ENCODE data around the gene PDK3. TPM values are rescaled to one million over a fixed set of nuclear protein-coding genes. Genes with fewer than 3 reads are reported as not detected.
A peak's percentile ranks its signal among the peaks of the same experiment; 100 is the strongest.

The PDK3 gene
- polyA plus RNA-seq, 3 donors, result 12.2 to 34.0 (median 32.6) TPM

DNA sequence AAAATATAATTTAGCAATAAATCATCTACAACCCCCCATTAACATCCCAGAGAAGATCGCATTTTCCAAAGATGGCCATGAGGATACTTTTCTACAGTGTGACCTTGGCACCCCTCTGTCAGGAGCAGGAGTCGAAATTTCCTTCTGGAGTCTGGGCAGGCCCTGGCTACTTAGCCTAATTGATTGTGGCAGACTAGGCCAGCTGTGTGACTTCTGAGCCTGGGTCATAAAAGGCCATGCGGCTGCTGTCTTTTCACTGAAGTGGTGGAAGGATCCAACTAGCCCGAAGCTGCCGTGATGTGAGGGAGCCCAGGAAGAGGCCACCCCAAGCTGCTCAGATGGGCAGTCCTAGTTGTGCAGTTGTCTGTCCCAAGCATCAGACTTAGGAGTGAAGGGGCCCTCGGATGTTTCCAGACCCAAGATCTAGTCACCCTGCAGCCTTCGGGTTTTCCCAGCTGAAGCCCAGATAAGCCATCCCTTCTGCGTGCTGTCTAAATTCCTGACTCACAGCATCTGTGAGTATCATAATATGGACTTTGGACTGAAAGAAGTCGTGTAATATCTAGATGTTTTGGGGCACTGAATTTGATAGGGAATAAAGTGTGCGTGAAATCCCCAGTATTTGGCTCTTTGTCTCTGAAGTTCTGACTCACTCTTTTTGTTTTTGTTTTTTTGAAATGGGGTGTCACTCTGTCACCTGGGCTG is 21.0 kb downstream of the PDK3 start:
- Mint-ChIP-seq H3K27me3 (ENCODE audit: low read depth in 3 of 3) (peaks cover 0 to 7% (median 0%) of the 10 kb centered on the region in 3 donors), H3K4me1 (peaks cover 25% of the 10 kb centered on the region), H3K27ac (peak overlapping the region in 3 of 7 donors; percentile 40 to 70 (median 41)), H3K36me3 (peaks cover 2 to 6% of the 10 kb centered on the region in 2 donors), H3K4me3 (no peak overlapping the region), H3K9me3 (peaks cover 0 to 7% (median 4%) of the 10 kb centered on the region in 7 donors)
- no peak overlapping the region for H3K4me3 ChIP-seq (replicated peaks in 1 of 3; ENCODE audit: low read depth in 2 of 3, low read length in 3 of 3)
- H4K20me1 ChIP-seq (ENCODE audit: insufficient read depth, low read length), result no peaks in the 10 kb centered on the region
- H3K79me2 ChIP-seq (ENCODE audit: insufficient read depth, low read length), result peaks cover 50% of the 10 kb centered on the region
- H3K4me2 ChIP-seq (replicated peaks; ENCODE audit: extremely low read depth, low read length, poor library complexity, severe bottlenecking), result no peak overlapping the region
- H3K36me3 ChIP-seq (replicated peaks in 1 of 2; ENCODE audit: control insufficient read depth in 1 of 2, insufficient read depth in 2 of 2, low read length in 2 of 2), result no peaks in the 10 kb centered on the region
- TF ChIP-seq, protein P1, sequence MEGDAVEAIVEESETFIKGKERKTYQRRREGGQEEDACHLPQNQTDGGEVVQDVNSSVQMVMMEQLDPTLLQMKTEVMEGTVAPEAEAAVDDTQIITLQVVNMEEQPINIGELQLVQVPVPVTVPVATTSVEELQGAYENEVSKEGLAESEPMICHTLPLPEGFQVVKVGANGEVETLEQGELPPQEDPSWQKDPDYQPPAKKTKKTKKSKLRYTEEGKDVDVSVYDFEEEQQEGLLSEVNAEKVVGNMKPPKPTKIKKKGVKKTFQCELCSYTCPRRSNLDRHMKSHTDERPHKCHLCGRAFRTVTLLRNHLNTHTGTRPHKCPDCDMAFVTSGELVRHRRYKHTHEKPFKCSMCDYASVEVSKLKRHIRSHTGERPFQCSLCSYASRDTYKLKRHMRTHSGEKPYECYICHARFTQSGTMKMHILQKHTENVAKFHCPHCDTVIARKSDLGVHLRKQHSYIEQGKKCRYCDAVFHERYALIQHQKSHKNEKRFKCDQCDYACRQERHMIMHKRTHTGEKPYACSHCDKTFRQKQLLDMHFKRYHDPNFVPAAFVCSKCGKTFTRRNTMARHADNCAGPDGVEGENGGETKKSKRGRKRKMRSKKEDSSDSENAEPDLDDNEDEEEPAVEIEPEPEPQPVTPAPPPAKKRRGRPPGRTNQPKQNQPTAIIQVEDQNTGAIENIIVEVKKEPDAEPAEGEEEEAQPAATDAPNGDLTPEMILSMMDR (IDR thresholded peaks at IDR 0.05), result no peak
- H3K27me3 ChIP-seq (ENCODE audit: control insufficient read depth in 2 of 2, insufficient read depth in 2 of 2, low read length in 2 of 2), result no peaks in the 10 kb centered on the region
- intact Hi-C loops (cut with micrococcal nuclease), result no loop called here
- no peak overlapping the region for H3K27ac ChIP-seq (ENCODE audit: low read depth in 1 of 2, low read length in 2 of 2)
- DNase-seq, result no peak
- H3K9me3 ChIP-seq (replicated peaks in 1 of 2; ENCODE audit: control insufficient read depth in 1 of 2, insufficient read depth in 1 of 2, low read length in 2 of 2), result no peaks in the 10 kb centered on the region
- H3K4me1 ChIP-seq (ENCODE audit: control insufficient read depth in 1 of 2, insufficient read depth in 2 of 2, low read length in 2 of 2), result peaks cover 21 to 22% of the 10 kb centered on the region in 2 donors
- 86% methylated on average over 3 of the region's 10 CpGs for WGBS (ENCODE audit: insufficient coverage)
- H2AFZ ChIP-seq (ENCODE audit: insufficient read depth, low read depth, low read length, poor library complexity, severe bottlenecking), result no peak overlapping the region
- no peak overlapping the region for H3K9ac ChIP-seq (ENCODE audit: insufficient read depth, low read length, poor library complexity, severe bottlenecking)

DNA sequence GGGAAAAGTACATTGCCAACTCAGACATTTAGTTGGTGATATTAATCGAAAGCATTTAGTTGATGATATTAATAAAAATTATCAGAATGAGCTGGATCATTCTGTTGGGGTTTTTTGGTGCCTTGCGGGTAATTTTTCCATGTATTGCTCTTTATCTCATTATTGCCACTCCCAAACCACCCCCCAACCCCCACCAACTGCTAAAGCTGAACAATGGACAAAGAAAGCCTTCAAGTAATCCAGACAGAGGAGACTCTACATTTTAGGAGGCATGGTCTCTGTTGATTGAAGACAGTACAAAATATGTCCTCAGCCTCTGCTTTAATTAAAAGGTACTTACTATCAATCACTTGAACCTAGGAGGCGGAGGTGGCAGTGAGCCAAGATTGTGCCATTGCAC is 22.5 kb downstream of the PDK3 start:
- no peaks in the 10 kb centered on the region for H3K27me3 ChIP-seq (ENCODE audit: control insufficient read depth in 2 of 2, insufficient read depth in 2 of 2, low read length in 2 of 2)
- DNase-seq, result no peak
- H3K9me3 Mint-ChIP-seq, result no peaks in the 10 kb centered on the region
- peaks cover 16% of the 10 kb centered on the region for H3K4me1 Mint-ChIP-seq
- no peak overlapping the region for H3K27ac ChIP-seq (ENCODE audit: low read depth in 1 of 2, low read length in 2 of 2)
- H3K36me3 ChIP-seq (replicated peaks in 1 of 2; ENCODE audit: control insufficient read depth in 1 of 2, insufficient read depth in 2 of 2, low read length in 2 of 2), result no peaks in the 10 kb centered on the region
- H3K4me2 ChIP-seq (replicated peaks; ENCODE audit: extremely low read depth, low read length, poor library complexity, severe bottlenecking), result no peak overlapping the region
- H3K4me3 Mint-ChIP-seq, result no peak overlapping the region
- peaks cover 0 to 1% of the 10 kb centered on the region in 2 donors for H3K36me3 Mint-ChIP-seq
- H3K4me1 ChIP-seq (ENCODE audit: control insufficient read depth in 1 of 2, insufficient read depth in 2 of 2, low read length in 2 of 2), result peaks cover 12 to 13% of the 10 kb centered on the region in 2 donors
- H3K79me2 ChIP-seq (ENCODE audit: insufficient read depth, low read length), result peaks cover 35% of the 10 kb centered on the region
- TF ChIP-seq, protein P1 (IDR thresholded peaks at IDR 0.05), result no peak
- no peak overlapping the region for H3K4me3 ChIP-seq (replicated peaks in 1 of 3; ENCODE audit: low read depth in 2 of 3, low read length in 3 of 3)
- H3K9me3 ChIP-seq (replicated peaks in 1 of 2; ENCODE audit: control insufficient read depth in 1 of 2, insufficient read depth in 1 of 2, low read length in 2 of 2), result no peaks in the 10 kb centered on the region
- peaks cover 0 to 7% (median 0%) of the 10 kb centered on the region in 3 donors for H3K27me3 Mint-ChIP-seq (ENCODE audit: low read depth in 3 of 3)
- H3K27ac Mint-ChIP-seq, result peak overlapping the region in 1 of 7 donors; percentile 30
- H3K9ac ChIP-seq (ENCODE audit: insufficient read depth, low read length, poor library complexity, severe bottlenecking), result no peak overlapping the region
- intact Hi-C loops (cut with micrococcal nuclease), result no loop called here
- no peaks in the 10 kb centered on the region for H4K20me1 ChIP-seq (ENCODE audit: insufficient read depth, low read length)
- no CpG with 5 or more reads among the region's 3 CpGs for WGBS (ENCODE audit: insufficient coverage)
- no peak overlapping the region for H2AFZ ChIP-seq (ENCODE audit: insufficient read depth, low read depth, low read length, poor library complexity, severe bottlenecking)

All from CD14-positive monocyte (primary cell).